HuH-7.5 (cell line): ENCODE results near the gene CCDC24.

ENCODE experiments used
- DNase-seq: peaks from one replicate; pipeline ENCODE4 v3.0.0; 2011; ENCODE audit warnings: low spot score

The CCDC24 gene

GRCh38 chr1:43981135-43981491 lies 10.3 kb upstream of the CCDC24 start:
- DNase-seq: no peak

- no peak for DNase-seq
Measured at GRCh38 chr1:43981636-43982035, 9.8 kb upstream of the CCDC24 start.

GRCh38 chr1:43982241-43982640 lies 9.2 kb upstream of the CCDC24 start:
- no peak for DNase-seq

GRCh38 chr1:43982808-43983207 lies 8.6 kb upstream of the CCDC24 start:
- DNase-seq: no peak

- no peak for DNase-seq
Measured at GRCh38 chr1:43983253-43983899, 8.0 kb upstream of the CCDC24 start.

- no peak for DNase-seq
Measured at GRCh38 chr1:43984855-43985254, 6.5 kb upstream of the CCDC24 start.

GRCh38 chr1:43985984-43986595 lies 5.3 kb upstream of the CCDC24 start:
- no peak for DNase-seq

GRCh38 chr1:43986712-43987111 lies 4.7 kb upstream of the CCDC24 start:
- no peak for DNase-seq

GRCh38 chr1:43987159-43987902 lies 4.1 kb upstream of the CCDC24 start:
- no peak for DNase-seq

GRCh38 chr1:43990271-43991199 lies 864 bp upstream of the CCDC24 start:
- DNase-seq: no peak

- no peak for DNase-seq
Measured at GRCh38 chr1:43991200-43991475, 261 bp upstream of the CCDC24 start.

GRCh38 chr1:43992232-43992995 lies 1.0 kb downstream of the CCDC24 start:
- DNase-seq: no peak

GRCh38 chr1:43993206-43993914 lies 2.0 kb downstream of the CCDC24 start:
- no peak for DNase-seq

GRCh38 chr1:43994071-43994470 lies 2.7 kb downstream of the CCDC24 start:
- no peak for DNase-seq

GRCh38 chr1:43994794-43995790 lies 3.7 kb downstream of the CCDC24 start:
- peak; percentile 56 for DNase-seq

GRCh38 chr1:43995984-43996732 lies 4.8 kb downstream of the CCDC24 start:
- DNase-seq: no peak

- no peak for DNase-seq
Measured at GRCh38 chr1:43996733-43997115, 5.3 kb downstream of the CCDC24 start.

- no peak for DNase-seq
Measured at GRCh38 chr1:43997295-43997999, 6.0 kb downstream of the CCDC24 start.

GRCh38 chr1:43998000-43998378 lies 6.6 kb downstream of the CCDC24 start:
- DNase-seq: no peak
